Esophagus squamous epithelium (tissue), 5 donors: Measurements from ENCODE around the gene KANSL1. TPM values are rescaled to one million over a fixed set of nuclear protein-coding genes. Genes with fewer than 3 reads are reported as not detected.

ENCODE experiments used
- DNase-seq: peaks from one replicate; lab custom pipeline; 2025; lab: John Stamatoyannopoulos, UW
- H3K27ac ChIP-seq, 4 donors: fragments of 200-600 bp; sonication (generic); one replicate each; pipeline ENCODE4 v1.5.1; 2016 to 2019; ENCODE audit warnings: mild to moderate bottlenecking in 1 of 4
- H3K27me3 ChIP-seq, 4 donors: fragments of 200-600 bp; sonication (generic); 1 replicate in 3 of 4; 2 replicates in 1 of 4; pipeline versions ENCODE4 v1.5.1 to v1.6.0; 2017 to 2021; ENCODE audit warnings: antibody characterized with exemption in 1 of 4
- H3K36me3 ChIP-seq, 3 donors: fragments of 200-600 bp; sonication (generic); one replicate each; pipeline ENCODE4 v1.5.1; 2016 to 2019
- H3K4me1 ChIP-seq, 3 donors: fragments of 200-600 bp; sonication (generic); one replicate each; pipeline ENCODE4 v1.5.1; 2017 to 2019
- H3K4me3 ChIP-seq, 4 donors: fragments of 200-600 bp; sonication (generic); 1 replicate in 3 of 4; 2 replicates in 1 of 4; pipeline ENCODE4 v1.5.1; 2016 to 2019; ENCODE audit warnings: mild to moderate bottlenecking in 2 of 4, moderate library complexity in 1 of 4
- H3K9me3 ChIP-seq, 3 donors: fragments of 200-600 bp; sonication (generic); one replicate each; pipeline ENCODE4 v1.5.1; 2016 to 2019
- POLR2A ChIP-seq, 4 donors: fragments of 450-650 bp; IDR thresholded peaks; one replicate each; pipeline ENCODE4 v1.6.1; 2017; ENCODE audit warnings: antibody characterized with exemption in 4 of 4, mild to moderate bottlenecking in 4 of 4, moderate library complexity in 3 of 4
- WGBS, 2 donors: methylation state at CpG; one replicate each; pipeline ENCODE4 v1.1.5; 2018; 5-methylcytosine and 5-hydroxymethylcytosine counted together
- intact Hi-C: fragments of 100-400 bp; cut with DNase I; formaldehyde crosslinking; loops from one replicate; pipeline ENCODE4 v1.15.0; 2022
- total RNA-seq, 4 donors: library from RNA; depleted of rRNA; stranded (reverse); fragments of >200 nt; gene quantifications; one replicate each; pipeline ENCODE4 v1.1.0, GENCODE V29; 2016
- TF ChIP-seq, protein P1 (sequence below), 6 experiments: fragments of 450-650 bp in 4 of 6; fragments of 200-600 bp in 2 of 6; sonication (generic) in 2 of 6; IDR thresholded peaks; one replicate each; pipeline ENCODE4 v1.5.1; 2016 to 2019; ENCODE audit warnings: antibody characterized with exemption in 6 of 6, mild to moderate bottlenecking in 4 of 6, moderate library complexity in 4 of 6
- donor health status: DM: yes; HTN: yes; CAD: no.

The KANSL1 gene
- total RNA-seq, 4 donors from 2014 or later, result 31.0 to 79.0 (median 51.8) TPM

DNA sequence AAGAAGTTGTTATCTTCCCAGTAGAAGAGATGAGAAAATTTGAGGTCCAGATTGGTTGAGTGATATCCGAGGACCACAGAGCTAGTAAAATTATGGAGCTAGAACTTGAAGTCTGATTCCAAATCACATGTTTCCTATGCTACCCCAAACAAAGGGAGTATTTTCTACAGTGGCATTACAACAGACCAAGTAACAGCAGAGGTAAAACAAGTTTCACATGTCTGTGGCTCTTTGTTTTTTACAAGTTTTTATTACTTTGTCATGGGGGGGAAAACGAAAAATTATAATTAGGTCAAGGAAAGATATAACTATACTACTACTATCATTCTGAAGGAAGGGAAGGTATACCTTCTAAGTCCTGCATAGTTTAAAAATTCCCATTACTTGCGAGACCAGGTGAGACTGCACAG, 49.4 kb downstream of the KANSL1 start:
- H3K27ac ChIP-seq, result no peak overlapping the region
- intact Hi-C loops, result no loop called here
- no peaks in the 10 kb centered on the region for H3K27me3 ChIP-seq
- TF ChIP-seq POLR2A (IDR thresholded peaks at IDR 0.05), result no peak
- TF ChIP-seq, protein P1, sequence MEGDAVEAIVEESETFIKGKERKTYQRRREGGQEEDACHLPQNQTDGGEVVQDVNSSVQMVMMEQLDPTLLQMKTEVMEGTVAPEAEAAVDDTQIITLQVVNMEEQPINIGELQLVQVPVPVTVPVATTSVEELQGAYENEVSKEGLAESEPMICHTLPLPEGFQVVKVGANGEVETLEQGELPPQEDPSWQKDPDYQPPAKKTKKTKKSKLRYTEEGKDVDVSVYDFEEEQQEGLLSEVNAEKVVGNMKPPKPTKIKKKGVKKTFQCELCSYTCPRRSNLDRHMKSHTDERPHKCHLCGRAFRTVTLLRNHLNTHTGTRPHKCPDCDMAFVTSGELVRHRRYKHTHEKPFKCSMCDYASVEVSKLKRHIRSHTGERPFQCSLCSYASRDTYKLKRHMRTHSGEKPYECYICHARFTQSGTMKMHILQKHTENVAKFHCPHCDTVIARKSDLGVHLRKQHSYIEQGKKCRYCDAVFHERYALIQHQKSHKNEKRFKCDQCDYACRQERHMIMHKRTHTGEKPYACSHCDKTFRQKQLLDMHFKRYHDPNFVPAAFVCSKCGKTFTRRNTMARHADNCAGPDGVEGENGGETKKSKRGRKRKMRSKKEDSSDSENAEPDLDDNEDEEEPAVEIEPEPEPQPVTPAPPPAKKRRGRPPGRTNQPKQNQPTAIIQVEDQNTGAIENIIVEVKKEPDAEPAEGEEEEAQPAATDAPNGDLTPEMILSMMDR (IDR thresholded peaks at IDR 0.05), result no peak
- H3K4me3 ChIP-seq, result no peak overlapping the region
- WGBS, 2 donors, result 46 to 56% methylated on average over 3 of the region's 3 CpGs
- no peaks in the 10 kb centered on the region for H3K36me3 ChIP-seq
- H3K4me1 ChIP-seq, result peaks cover 11 to 90% (median 29%) of the 10 kb centered on the region in 3 donors
- no peaks in the 10 kb centered on the region for H3K9me3 ChIP-seq
- no peak for DNase-seq

DNA sequence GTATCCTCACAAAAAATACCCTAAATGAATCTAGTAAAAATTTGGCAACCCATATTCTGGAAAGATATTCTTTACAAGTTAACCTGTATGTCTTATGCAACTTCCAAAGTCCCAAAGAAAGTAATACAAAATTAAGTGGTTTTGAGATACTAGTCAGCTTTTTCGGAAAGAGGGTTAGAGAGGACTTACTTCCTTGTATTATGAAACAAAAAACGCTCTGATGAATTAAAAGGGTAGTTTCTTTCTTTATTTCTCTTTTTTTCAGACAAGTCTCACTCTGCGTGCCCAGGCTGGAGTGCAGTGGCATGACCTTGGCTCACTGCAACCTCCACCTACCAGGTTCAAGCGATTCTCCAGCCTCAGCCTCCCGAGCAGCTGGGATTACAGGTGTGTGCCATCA, 51.6 kb downstream of the KANSL1 start:
- Histone ChIP-seq H3K27me3 (no peaks in the 10 kb centered on the region), H3K27ac (no peak overlapping the region), H3K4me3 (no peak overlapping the region), H3K4me1 (peaks cover 15 to 95% (median 40%) of the 10 kb centered on the region in 3 donors), H3K36me3 (no peaks in the 10 kb centered on the region), H3K9me3 (no peaks in the 10 kb centered on the region)
- TF ChIP-seq, protein P1 (IDR thresholded peaks at IDR 0.05), result no peak
- no peak for TF ChIP-seq POLR2A (IDR thresholded peaks at IDR 0.05)
- no peak for DNase-seq
- 37 to 48% methylated on average over 5 of the region's 5 CpGs for WGBS, 2 donors
- intact Hi-C loops, result no loop called here

DNA sequence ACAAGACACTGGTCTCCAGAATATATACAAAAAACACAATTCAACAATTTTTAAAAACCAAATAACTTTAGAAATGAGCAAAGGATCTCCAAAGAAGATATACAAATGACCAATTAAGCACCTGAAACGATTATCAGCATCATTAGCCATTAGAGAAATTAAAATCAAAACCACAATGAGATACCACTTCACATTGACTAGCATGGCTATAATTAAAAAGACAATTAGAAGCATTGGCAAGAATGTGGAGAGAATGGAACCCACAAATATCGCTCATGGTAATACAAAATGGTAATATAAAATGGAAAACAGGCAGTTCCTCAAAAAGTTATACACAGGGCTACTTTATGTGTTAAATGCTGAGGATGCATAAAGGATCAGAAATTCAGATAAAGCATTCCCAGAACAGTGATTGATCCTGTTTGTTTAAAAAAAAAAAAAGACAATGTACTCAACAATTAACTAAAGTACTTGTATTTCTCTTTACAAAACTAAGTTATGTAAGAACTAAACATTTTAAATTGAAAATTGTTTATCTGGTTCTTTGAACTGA, 52.5 kb downstream of the KANSL1 start:
- Histone ChIP-seq H3K27ac (no peak overlapping the region), H3K4me1 (peaks cover 15 to 97% (median 44%) of the 10 kb centered on the region in 3 donors), H3K9me3 (no peaks in the 10 kb centered on the region), H3K36me3 (no peaks in the 10 kb centered on the region), H3K4me3 (no peak overlapping the region), H3K27me3 (no peaks in the 10 kb centered on the region)
- WGBS, 2 donors, result 78 to 83% methylated on average over 2 of the region's 2 CpGs
- TF ChIP-seq POLR2A (IDR thresholded peaks at IDR 0.05), result no peak
- TF ChIP-seq, protein P1 (IDR thresholded peaks at IDR 0.05), result no peak
- intact Hi-C loops, result no loop called here
- no peak for DNase-seq

DNA sequence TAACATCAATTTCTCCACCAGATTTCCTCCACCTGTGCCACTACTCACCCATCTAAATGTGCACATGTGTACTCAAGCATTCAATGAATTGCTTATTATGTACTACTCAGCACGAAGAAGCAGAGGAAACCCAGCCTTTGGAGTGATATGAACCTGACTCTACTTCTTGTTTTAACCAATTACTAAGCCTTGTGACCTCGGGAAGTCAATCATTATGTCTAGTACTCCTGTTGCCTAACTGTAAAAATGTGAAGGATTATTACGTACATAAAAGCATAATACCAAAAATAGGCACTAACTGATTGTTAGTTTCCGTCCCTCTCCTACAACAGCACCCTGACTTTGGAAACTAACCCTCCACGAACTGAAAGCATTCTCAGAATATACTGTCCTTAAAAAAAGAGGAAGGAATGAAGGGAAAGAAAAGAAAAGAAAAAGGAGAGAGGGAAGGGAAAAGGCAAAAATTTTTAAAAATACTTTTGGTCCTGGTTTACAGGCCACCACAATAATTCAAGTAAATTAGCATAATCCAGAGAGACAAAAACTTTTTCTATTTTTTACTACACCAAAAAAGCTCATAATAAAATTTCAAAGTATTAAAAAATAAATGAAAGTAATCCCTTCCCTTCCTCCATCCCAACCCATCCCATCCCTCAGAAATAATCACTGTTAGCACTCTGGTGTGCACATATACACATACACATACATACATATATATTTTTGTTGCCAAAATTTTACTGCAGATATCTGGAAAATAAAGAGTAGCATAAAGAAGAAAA, 53.6 kb downstream of the KANSL1 start:
- H3K27me3 ChIP-seq, result no peaks in the 10 kb centered on the region
- H3K27ac ChIP-seq, result no peak overlapping the region
- H3K4me1 ChIP-seq, result peaks cover 15 to 95% (median 38%) of the 10 kb centered on the region in 3 donors
- no peaks in the 10 kb centered on the region for H3K9me3 ChIP-seq
- H3K4me3 ChIP-seq, result no peak overlapping the region
- H3K36me3 ChIP-seq, result no peaks in the 10 kb centered on the region
- intact Hi-C loops, result no loop called here
- DNase-seq, result no peak
- 31 to 53% methylated on average over 5 of the region's 5 CpGs for WGBS, 2 donors
- TF ChIP-seq, protein P1 (IDR thresholded peaks at IDR 0.05), result no peak
- no peak for TF ChIP-seq POLR2A (IDR thresholded peaks at IDR 0.05)

GRCh38 chr17:46138473-46138872, 54.8 kb downstream of the KANSL1 start:
- DNase-seq, result no peak
- 62 to 64% methylated on average over 3 of the region's 3 CpGs for WGBS, 2 donors
- H3K4me1 ChIP-seq, result peaks cover 15 to 91% (median 38%) of the 10 kb centered on the region in 3 donors
- no peaks in the 10 kb centered on the region for H3K27me3 ChIP-seq
- H3K9me3 ChIP-seq, result no peaks in the 10 kb centered on the region
- H3K4me3 ChIP-seq, result no peak overlapping the region
- H3K36me3 ChIP-seq, result no peaks in the 10 kb centered on the region
- peak overlapping the region in 1 of 4 donors; percentile 3 for H3K27ac ChIP-seq
- TF ChIP-seq POLR2A (IDR thresholded peaks at IDR 0.05), result no peak
- TF ChIP-seq, protein P1 (IDR thresholded peaks at IDR 0.05), result no peak
- intact Hi-C loops, result no loop called here
